Adipocyte (in vitro differentiated cells): ENCODE results near the gene GOLGA6A.
"Not testable (repeated sequence)": the region's sequence is repeated elsewhere in the genome, so short reads cannot be mapped to it uniquely, and the experiment has no call there.

ENCODE experiments used
- DNase-seq: peaks from one replicate; pipeline ENCODE4 v3.0.0-alpha.2; 2015; ENCODE audit warnings: low read depth
- H3K27me3 ChIP-seq: replicated peaks from 2 replicates; pipeline ENCODE4 v1.7.0; 2013; ENCODE audit warnings: mild to moderate bottlenecking, low read length, moderate library complexity; ENCODE audit not compliant: control insufficient read depth, insufficient read depth
- H3K36me3 ChIP-seq: 2 replicates; pipeline ENCODE4 v1.7.0; 2013; ENCODE audit warnings: low read length, mild to moderate bottlenecking, moderate library complexity; ENCODE audit not compliant: control insufficient read depth, insufficient read depth, severe bottlenecking
- H3K4me1 ChIP-seq: 2 replicates; pipeline ENCODE4 v1.7.0; 2013; ENCODE audit warnings: mild to moderate bottlenecking, low read length, moderate library complexity; ENCODE audit not compliant: control insufficient read depth, insufficient read depth
- H3K4me3 ChIP-seq: 2 replicates; pipeline ENCODE4 v1.7.0; 2013; ENCODE audit warnings: mild to moderate bottlenecking, low read length, moderate library complexity
- H3K9ac ChIP-seq: 2 replicates; pipeline ENCODE4 v1.7.0; 2013; ENCODE audit warnings: mild to moderate bottlenecking, low read length, moderate library complexity
- H3K9me3 ChIP-seq: 2 replicates; pipeline ENCODE4 v1.7.0; 2013; ENCODE audit warnings: mild to moderate bottlenecking, low read length, moderate library complexity; ENCODE audit not compliant: control insufficient read depth

The GOLGA6A gene

GRCh38 chr15:74124196-74124595 lies 41.8 kb upstream of the GOLGA6A start:
- H3K4me1 ChIP-seq: peaks cover 6% of the 10 kb centered on the region
- DNase-seq: no peak

DNA sequence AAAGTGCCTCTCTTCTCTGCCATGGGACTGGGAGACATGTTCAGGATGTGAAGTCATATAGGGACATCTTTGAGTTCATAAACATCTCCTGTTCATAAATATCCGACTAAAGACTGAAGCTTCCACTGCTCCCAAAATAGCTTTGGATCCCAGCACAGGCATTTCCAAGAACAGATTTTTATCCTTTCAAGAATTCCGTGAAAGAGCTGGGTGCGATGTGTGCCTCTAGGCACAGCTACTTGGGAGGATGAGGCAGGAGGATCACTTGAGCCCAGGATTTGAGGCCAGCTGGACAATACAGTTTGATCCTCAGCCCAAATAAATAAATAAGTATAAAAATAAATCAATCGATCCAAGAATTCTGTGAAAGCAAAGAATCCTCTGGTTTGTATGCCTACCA lies 41.3 kb upstream of the GOLGA6A start:
- Histone ChIP-seq H3K27me3 (peaks cover 65% of the 10 kb centered on the region), H3K4me1 (peaks cover 6% of the 10 kb centered on the region)
- DNase-seq: no peak

More at GRCh38 chr15:74124196-74124595, 41.8 kb upstream of the GOLGA6A start:
- no peak overlapping the region for H3K9ac ChIP-seq
- no peaks in the 10 kb centered on the region for H3K36me3 ChIP-seq
- H3K9me3 ChIP-seq: no peaks in the 10 kb centered on the region
- H3K4me3 ChIP-seq: no peak overlapping the region
- peaks cover 71% of the 10 kb centered on the region for H3K27me3 ChIP-seq

DNA sequence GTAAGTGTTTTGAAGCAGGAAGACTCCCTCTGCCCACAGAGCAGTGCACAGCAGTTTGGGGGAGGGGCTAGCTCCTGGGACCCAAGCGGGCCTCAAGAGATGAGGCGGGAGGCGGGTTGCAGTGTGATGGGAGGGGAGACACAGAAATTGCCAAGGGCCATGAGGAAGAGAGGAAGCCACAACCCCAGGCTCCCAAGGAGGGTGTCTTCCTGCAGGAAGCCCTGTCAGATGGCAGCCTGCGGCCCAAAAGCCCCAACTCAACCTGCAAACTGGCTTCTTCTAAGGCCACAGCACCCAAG lies 40.7 kb upstream of the GOLGA6A start:
- Histone ChIP-seq H3K4me3 (no peak overlapping the region), H3K9ac (no peak overlapping the region), H3K27me3 (peaks cover 60% of the 10 kb centered on the region), H3K36me3 (no peaks in the 10 kb centered on the region), H3K4me1 (peaks cover 3% of the 10 kb centered on the region), H3K9me3 (no peaks in the 10 kb centered on the region)
- DNase-seq: no peak

More for the DNA sequence above, 41.3 kb upstream of the GOLGA6A start:
- Histone ChIP-seq H3K9ac (no peak overlapping the region), H3K4me3 (no peak overlapping the region), H3K9me3 (no peaks in the 10 kb centered on the region), H3K36me3 (no peaks in the 10 kb centered on the region)

DNA sequence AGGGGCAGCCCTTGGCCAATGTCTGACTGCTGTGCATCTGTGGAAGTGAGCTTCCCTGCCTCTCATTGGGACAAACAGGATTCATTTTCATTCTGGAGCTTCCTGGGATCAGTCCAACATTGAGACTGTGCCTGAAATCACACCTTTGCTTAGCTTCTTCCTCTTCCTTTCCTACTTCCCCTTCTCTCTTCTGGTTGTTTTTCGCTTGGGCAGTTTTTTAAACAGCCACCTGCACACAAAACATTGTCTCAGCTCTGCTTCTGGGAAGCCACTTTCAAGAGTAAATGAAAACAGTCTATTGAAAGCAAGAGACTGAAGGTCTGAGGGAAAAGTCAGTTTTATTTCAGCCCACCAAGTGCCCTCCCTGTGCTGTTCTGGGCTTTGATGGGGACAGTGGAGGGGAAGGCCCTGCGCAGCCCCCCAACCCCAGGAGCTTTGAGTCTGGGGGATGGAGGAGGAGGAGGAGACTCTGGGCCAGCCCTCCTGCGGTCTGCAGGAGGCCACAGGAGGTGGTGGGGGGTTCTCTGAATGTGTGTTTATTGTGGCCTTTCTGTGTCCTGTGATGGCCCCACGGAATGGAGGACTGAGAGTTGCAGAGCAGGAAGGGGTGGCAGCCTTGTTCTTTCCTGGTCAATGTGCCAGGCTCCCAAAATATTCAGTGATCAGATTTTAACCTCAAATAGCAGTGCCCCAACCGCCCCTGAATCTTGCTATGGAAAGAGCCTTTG lies 40.2 kb upstream of the GOLGA6A start:
- Histone ChIP-seq H3K9me3 (no peaks in the 10 kb centered on the region), H3K9ac (no peak overlapping the region), H3K4me1 (no peaks in the 10 kb centered on the region), H3K4me3 (no peak overlapping the region), H3K27me3 (peaks cover 59% of the 10 kb centered on the region), H3K36me3 (no peaks in the 10 kb centered on the region)
- no peak for DNase-seq

DNA sequence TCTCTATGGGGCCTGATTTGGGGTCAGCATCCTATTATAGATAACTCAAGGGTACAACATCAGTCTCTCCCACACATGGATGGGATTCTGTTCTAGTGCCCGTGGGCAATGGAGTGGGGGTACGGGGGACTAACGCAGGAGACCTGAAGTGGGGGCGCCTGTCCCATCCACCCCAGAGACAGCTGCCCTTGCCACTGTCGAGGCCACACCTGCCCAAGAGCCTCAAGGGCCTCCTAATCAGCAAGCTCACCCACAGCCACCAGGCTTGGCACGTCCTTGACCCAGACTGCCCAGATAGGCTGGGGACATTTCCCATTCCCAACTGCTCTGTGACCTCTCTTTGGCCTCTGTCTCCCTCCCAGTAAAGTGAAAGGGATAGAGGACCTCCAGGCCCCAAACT lies 39.5 kb upstream of the GOLGA6A start:
- Histone ChIP-seq H3K36me3 (no peaks in the 10 kb centered on the region), H3K9ac (no peak overlapping the region), H3K4me3 (no peak overlapping the region), H3K4me1 (no peaks in the 10 kb centered on the region), H3K9me3 (no peaks in the 10 kb centered on the region), H3K27me3 (peaks cover 59% of the 10 kb centered on the region)
- no peak for DNase-seq

- no peaks in the 10 kb centered on the region for H3K4me1 ChIP-seq
- H3K4me3 ChIP-seq: no peak overlapping the region
- DNase-seq: no peak
- H3K36me3 ChIP-seq: no peaks in the 10 kb centered on the region
- H3K9me3 ChIP-seq: no peaks in the 10 kb centered on the region
- peaks cover 59% of the 10 kb centered on the region for H3K27me3 ChIP-seq
- no peak overlapping the region for H3K9ac ChIP-seq
Observed at GRCh38 chr15:74121039-74121438, 38.7 kb upstream of the GOLGA6A start.

- no peak for DNase-seq
- peaks cover 57% of the 10 kb centered on the region for H3K27me3 ChIP-seq
- no peak overlapping the region for H3K9ac ChIP-seq
- H3K9me3 ChIP-seq: no peaks in the 10 kb centered on the region
- no peaks in the 10 kb centered on the region for H3K36me3 ChIP-seq
- H3K4me3 ChIP-seq: no peak overlapping the region
- H3K4me1 ChIP-seq: no peaks in the 10 kb centered on the region
Observed at GRCh38 chr15:74120426-74120825, 38.1 kb upstream of the GOLGA6A start.

DNA sequence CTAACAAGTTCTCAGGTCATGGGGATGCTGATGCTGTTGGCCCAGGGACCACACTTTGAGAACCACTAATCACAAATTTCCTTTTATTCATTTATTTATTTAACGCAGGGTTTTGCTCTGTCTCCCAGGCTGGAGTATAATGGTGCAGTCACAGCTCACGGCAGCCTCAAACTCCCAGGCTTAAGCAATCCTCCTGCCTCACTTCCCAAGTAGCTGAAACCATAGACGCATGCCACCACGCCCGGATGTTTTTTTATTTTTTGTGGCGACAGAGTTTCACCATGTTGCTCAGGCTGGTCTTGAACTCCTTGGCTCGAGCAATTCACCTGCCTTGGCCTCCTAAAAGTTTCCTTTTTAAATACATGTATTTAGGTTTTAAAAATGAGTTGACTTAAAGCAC lies 27.4 kb upstream of the GOLGA6A start:
- Histone ChIP-seq H3K9me3 (no peaks in the 10 kb centered on the region), H3K27me3 (peaks cover 12% of the 10 kb centered on the region), H3K4me3 (no peak overlapping the region), H3K4me1 (no peaks in the 10 kb centered on the region), H3K9ac (no peak overlapping the region), H3K36me3 (no peaks in the 10 kb centered on the region)
- no peak for DNase-seq

DNA sequence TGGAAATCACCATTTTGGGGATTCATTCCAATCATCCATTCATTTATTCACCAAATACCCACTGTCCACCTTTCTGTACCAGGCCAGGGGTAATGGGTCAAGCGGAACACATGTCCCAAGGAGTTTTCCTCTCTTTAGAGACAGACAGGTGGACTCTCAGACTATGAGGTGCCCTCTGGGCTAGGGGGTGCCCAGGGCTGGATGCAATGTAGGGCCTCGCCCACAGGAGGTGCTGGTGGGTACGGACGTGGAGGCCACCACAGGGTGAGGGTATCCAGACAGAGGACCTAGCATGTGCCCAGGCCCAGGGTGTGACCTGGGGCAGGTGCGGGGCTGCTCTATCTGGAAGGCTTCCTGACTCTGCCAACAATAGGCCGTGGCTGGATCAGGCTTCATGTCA lies 26.3 kb upstream of the GOLGA6A start:
- H3K36me3 ChIP-seq, H3K9me3 ChIP-seq, DNase-seq, H3K4me3 ChIP-seq, H3K4me1 ChIP-seq, H3K9ac ChIP-seq: not testable (repeated sequence)
- peaks cover 12% of the 10 kb centered on the region for H3K27me3 ChIP-seq

DNA sequence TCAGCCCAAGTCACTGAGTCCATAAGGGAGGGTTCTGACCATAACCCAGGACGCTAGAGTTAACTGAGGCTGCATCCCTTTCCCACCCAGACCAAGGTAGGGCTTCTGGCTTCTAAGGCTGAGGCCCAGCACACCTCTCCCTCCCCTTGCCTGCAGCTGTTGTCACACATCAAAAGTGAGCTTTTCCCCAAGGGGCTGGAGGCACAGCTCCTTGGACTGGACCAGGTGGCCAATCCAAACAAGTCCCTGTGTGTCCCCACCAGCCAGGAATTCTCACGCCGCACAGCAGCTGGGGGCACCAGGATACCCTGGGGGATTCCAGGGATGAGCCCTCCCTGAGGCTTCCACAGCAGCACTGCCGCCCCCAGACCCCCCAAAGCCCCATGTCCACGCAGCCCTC lies 25.8 kb upstream of the GOLGA6A start:
- H3K9me3 ChIP-seq: no peaks in the 10 kb centered on the region
- no peak overlapping the region for H3K4me3 ChIP-seq
- H3K36me3 ChIP-seq: no peaks in the 10 kb centered on the region
- H3K4me1 ChIP-seq: no peaks in the 10 kb centered on the region
- no peak overlapping the region for H3K9ac ChIP-seq
- no peak for DNase-seq
- H3K27me3 ChIP-seq: peaks cover 12% of the 10 kb centered on the region

DNA sequence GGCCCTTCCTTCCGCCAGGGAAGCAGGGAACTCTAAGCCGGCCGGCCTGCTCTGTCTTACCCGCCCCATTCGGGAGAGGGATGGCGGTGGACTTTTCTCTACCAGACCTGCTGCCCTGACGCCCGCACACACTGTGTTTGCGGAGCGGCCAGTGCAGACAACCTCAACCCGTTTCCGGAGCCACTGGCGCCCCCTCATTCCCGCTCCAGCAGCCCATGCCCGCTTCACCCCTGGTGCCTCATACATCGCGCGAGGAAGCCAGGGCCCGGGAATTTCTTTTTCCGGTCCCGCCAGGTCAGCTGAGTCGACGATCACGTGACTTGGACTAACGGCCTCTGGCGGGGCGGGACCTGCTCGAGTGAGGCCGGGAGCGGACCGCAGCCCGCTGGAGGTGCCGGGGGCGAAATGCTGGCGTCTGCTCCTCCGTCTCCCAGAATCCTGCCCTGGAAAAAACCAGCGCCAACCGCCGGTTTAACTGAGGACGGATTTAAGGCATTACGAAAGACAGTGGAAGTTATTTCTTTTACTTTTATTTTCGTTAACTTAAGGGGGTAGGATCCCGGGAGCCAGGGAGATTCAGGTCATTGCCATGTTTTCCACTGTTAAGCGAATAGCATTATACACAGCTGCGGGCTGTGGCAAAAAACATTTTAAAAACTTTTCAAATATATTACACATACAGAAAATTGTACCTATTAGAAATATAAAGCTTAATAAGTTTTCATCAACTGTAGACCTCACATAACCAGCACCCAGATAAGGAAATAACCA lies 17.8 kb upstream of the GOLGA6A start:
- not testable (repeated sequence) for H3K4me1 ChIP-seq, H3K27me3 ChIP-seq, H3K9me3 ChIP-seq, H3K36me3 ChIP-seq
- DNase-seq: peak; percentile 96
- peak overlapping the region; percentile 74 for H3K4me3 ChIP-seq
- H3K9ac ChIP-seq: peak overlapping the region; percentile 75
